ENCODE data around the gene DTHD1. TPM values are rescaled to one million over a fixed set of nuclear protein-coding genes. Genes with fewer than 3 reads are reported as not detected.
A peak's percentile ranks its signal among the peaks of the same experiment; 100 is the strongest.

The DTHD1 gene
- polyA plus RNA-seq (ENCODE audit: insufficient read length in 4 of 4) = under 1 TPM in 1 of 4 donors, not detected in 3; 0.03 TPM

GRCh38 chr4:36281384-36282106 is at the start of gene DTHD1:
Gene DTHD1, plus strand, starts transcription at chr4:36281616. Its CDS starts 143 bp downstream, at chr4:36281759.
- DNase-seq (ENCODE audit: low read depth in 4 of 4, low spot score in 2 of 4) = no peak

- DNase-seq (ENCODE audit: low read depth in 4 of 4, low spot score in 2 of 4) = no peak
These were observed 47.7 kb upstream of the DTHD1 start for GRCh38 chr4:36233567-36234266.

DNA sequence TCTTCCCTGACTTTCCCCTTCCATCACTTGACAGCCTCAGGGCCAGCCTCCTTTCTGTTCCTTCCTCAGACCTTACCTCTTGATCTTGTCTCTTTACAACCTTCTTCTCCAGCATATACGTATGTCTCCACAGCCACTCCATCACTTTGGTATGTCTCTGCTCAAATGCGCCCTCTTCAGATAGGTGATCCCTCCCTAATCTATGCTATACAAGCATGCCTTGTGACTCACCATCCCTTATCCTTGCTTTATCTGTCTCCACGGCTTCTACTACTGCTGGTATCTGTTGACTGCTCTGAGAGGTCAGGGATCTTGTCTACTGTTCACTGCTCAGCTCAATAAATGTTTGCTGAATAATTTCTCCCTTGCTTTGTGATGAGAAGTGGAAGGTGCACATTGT is 46.1 kb upstream of the DTHD1 start:
- no peak for DNase-seq (ENCODE audit: low read depth in 4 of 4, low spot score in 2 of 4)

DNA sequence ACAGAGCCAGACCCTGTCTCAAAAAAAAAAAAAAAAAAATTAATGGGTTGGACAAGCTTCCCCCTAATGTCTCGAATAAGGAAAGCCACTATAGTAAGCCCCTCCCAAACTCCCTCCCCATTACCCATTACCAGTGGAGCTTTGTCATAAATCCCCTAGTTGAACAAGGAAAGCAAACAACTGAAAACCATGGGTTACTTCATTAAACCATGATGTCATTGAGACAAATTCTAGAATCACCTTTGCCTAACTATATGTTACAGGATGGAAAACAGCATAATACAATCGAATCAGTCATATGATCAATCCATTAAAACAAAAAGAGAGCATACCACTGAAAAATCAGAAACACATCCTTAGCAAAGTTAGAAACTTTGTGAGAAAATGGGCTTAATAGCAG is 45.3 kb upstream of the DTHD1 start:
- DNase-seq (ENCODE audit: low read depth in 4 of 4, low spot score in 2 of 4) = no peak

DNA sequence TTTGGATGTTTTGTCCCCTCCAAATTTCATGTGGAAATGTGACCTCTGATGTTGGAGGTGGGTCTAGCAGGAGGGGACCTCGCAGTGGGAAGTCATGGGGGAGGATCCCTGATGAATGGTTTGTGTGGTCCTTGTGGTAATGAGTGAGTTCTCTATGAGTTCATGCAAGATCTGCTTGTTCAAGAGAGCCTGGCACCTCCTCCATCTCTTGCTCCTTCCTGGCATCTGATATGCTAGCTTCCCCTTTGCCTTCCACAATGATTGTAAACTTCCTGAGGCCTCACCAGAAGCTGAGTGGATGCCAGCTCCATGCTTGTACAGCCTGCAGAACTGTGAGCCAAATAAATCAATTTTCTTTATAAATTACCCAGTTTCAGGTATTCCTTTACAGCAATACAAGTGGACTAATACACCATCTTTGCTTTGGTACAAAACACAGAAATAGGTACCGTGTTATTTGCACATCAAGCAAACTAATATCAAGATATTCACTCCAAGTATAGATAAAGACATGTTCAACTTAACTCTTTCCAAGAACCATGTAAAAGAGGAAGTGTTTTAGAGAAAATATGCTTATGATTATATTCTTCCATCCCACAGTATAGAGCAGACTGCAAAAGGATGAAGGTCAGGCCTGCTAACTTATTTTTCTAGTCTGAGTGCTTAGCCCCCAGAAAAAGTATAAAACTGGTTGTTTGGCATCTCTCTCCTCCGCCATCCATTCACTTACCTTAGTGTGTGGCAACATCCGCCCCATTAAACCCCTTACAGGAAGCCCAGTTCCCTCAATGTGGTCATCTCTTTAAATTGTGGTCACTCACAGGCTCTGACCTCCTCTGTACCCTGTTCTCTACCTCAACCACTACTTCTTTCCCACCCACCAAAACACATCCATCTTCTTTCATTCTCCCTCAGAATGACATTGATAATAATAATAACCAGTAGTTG is 43.8 kb upstream of the DTHD1 start:
- no peak for DNase-seq (ENCODE audit: low read depth in 4 of 4, low spot score in 2 of 4)

GRCh38 chr4:36241771-36242170 is 39.6 kb upstream of the DTHD1 start:
- no peak for DNase-seq (ENCODE audit: low read depth in 4 of 4, low spot score in 2 of 4)

DNA sequence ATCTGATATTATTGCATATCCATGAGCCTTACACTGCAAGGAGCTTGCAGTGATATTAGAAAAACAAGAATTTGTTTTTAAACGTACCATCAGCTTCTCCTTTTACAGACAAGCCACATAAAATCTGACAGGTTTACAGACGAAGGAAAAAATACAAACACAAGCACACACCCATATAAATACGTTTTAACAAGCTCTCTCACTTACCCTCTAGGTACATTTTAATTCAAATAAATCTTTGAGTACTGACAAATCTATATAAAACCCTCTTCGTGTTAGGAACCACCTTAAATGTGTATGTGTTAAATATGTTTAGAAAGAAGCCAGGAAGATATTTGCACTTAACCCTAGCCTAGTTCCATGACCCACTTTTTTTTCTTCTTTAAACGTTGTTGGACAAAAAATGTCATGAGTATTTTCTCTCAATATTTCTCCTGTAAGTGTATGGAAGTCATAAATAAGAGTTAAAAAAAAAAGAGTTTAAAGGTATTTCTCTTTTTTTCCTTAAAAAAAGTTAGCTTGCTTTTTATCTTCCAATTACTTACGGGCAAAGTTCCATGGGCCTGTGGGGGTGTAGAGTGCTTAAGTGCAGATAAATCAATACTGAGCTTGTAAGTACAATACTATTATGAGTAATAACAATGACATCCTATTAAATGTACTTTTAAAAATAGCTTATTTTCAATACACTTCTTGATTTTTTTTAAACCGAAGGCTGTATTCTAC is 38.6 kb upstream of the DTHD1 start:
- DNase-seq (ENCODE audit: low read depth in 4 of 4, low spot score in 2 of 4) = peak in 1 of 4 donors; percentile 9

- peak in 2 of 4 donors; percentile 24 to 48 for DNase-seq (ENCODE audit: low read depth in 4 of 4, low spot score in 2 of 4)
These were observed 37.8 kb upstream of the DTHD1 start for GRCh38 chr4:36243355-36244256.

GRCh38 chr4:36244257-36245082 is 36.9 kb upstream of the DTHD1 start, which contains the start of gene ARAP2:
Gene ARAP2, minus strand, starts transcription at chr4:36244514. Its CDS starts 15,028 bp downstream, at chr4:36229486.
- DNase-seq (ENCODE audit: low read depth in 4 of 4, low spot score in 2 of 4) = peak in 2 of 4 donors; percentile 24 to 31

DNA sequence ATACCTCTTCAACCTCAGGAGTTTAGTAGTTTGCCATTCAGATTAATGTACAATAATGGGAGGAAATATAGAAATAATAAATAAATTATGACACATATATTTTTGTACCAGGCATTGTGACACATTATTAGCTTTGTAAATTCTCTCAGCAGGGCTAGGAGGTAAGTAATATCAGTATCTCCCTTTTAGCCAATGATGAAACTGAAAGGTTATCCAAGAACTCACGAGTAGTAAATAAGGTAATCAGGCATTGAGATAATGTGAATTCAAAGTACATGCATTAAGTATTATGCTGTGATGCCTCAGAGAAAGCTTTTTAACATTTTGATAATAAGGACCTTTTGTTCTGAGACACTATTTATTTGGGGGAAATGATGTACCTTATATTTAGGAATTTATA is 31.8 kb upstream of the DTHD1 start:
- DNase-seq (ENCODE audit: low read depth in 4 of 4, low spot score in 2 of 4) = no peak

DNA sequence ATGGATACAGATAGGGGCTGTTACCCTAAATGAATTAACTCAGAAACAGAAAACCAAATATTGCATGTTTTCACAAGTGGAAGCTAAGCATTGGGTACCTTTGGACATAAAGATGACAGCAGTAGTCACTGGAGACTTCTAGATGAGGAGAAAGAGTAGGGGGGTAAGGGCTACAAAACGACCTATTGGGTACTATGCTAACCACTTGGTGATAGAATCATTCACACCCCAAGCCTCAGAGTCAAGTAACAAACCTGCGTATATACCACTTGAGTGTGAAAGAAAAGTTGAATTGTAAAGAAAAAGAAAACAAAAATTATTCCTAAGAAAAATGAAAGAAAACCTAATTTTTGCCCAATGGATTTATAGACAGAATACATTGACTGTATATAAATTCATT is 29.4 kb upstream of the DTHD1 start:
- no peak for DNase-seq (ENCODE audit: low read depth in 4 of 4, low spot score in 2 of 4)

DNA sequence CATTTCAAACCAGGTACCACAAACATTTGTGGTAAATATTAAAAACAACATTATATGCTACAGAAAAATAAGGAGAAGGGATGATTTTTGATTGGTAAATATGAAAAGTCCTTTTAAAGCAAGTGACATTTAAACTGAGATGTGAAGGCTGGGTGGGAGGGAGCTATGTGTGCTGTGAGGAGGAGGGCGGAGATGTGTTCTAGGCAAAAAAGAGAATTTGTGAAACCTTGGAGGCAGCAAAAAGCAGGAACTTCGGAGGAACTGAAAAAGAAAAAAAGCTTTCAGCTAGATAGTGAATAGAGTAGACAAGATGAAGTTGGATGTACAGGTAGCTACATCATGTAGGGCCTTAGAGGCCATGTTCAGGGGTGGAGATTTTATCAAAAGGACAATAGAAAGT is 27.0 kb upstream of the DTHD1 start:
- DNase-seq (ENCODE audit: low read depth in 4 of 4, low spot score in 2 of 4) = no peak

- DNase-seq (ENCODE audit: low read depth in 4 of 4, low spot score in 2 of 4) = no peak
These were observed 25.8 kb upstream of the DTHD1 start for GRCh38 chr4:36255577-36255976.

GRCh38 chr4:36256398-36256891 is 25.0 kb upstream of the DTHD1 start:
- no peak for DNase-seq (ENCODE audit: low read depth in 4 of 4, low spot score in 2 of 4)

- DNase-seq (ENCODE audit: low read depth in 4 of 4, low spot score in 2 of 4) = no peak
These were observed 20.7 kb upstream of the DTHD1 start for GRCh38 chr4:36260731-36261130.

- DNase-seq (ENCODE audit: low read depth in 4 of 4, low spot score in 2 of 4) = no peak
These were observed 17.1 kb upstream of the DTHD1 start for GRCh38 chr4:36264207-36264826.

DNA sequence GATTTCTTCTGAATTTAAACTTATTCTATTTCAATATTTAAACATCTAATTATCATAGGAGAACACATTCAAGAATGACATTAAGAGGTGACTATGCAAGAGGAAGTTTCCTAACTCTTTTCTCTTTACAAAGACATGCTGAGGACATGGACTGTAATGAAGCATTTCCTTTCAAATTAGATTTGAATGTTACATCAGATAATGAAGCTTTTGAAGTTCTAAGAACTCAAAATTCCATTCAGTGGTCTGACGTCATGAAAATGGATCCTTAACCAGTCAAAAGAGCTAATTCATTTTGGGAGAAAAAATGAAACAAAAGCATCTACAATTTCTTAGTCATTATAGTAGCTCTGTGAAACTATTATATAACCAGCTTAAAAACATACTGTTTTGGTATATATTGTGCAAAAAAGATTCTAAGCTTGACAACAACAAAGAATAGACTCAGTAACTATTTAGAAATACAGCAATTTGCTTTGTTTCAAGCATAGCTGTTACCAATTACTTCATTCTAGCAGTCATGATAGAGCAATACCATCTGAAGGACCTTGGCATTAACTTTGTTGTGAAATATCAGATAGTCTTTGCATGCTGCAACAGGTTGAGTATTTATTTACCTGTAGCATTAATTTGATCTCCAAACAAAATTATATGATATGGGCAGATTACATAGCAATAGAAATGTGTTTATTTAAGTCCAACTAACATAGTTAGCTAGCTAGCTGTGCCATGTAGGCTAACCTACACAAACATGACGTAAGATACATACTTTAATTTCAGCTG is 13.7 kb upstream of the DTHD1 start:
- DNase-seq (ENCODE audit: low read depth in 4 of 4, low spot score in 2 of 4) = no peak

Data from left renal cortex interstitium (tissue), 4 donors.